Body of pancreas (tissue), 4 donors: Measurements from ENCODE around the gene RPS18. TPM values are rescaled to one million over a fixed set of nuclear protein-coding genes. Genes with fewer than 3 reads are reported as not detected.
"Not testable (repeated sequence)": the region's sequence is repeated elsewhere in the genome, so short reads cannot be mapped to it uniquely, and the experiment has no call there.

Experiments used
- ATAC-seq: fragments of 150-250 bp; one replicate; pipeline ENCODE4 v1.9.1; 2016
- DNase-seq, 4 donors: peaks; one replicate each; pipeline ENCODE4 v3.0.0-alpha.2; 2019
- H3K27ac ChIP-seq, 4 donors: fragments of 200-600 bp; sonication (generic); 1 replicate in 3 of 4; 2 replicates in 1 of 4; pipeline versions ENCODE4 v1.5.1 to v1.6.1; 2016 to 2019; ENCODE audit warnings: mild to moderate bottlenecking in 1 of 4, mixed read lengths in 1 of 4, moderate library complexity in 1 of 4
- H3K27me3 ChIP-seq, 2 donors: fragments of 200-600 bp; sonication (generic); one replicate each; pipeline ENCODE4 v1.6.0; 2016; ENCODE audit warnings: mild to moderate bottlenecking in 1 of 2
- H3K36me3 ChIP-seq, 2 donors: fragments of 200-600 bp; sonication (generic); replicated peaks in 1 of 2; 2 replicates each; pipeline ENCODE4 v1.5.1; 2016; ENCODE audit warnings: low read depth in 2 of 2; ENCODE audit not compliant: insufficient read depth in 1 of 2
- H3K4me1 ChIP-seq: fragments of 200-600 bp; sonication (generic); one replicate; pipeline ENCODE4 v1.6.0; 2016
- H3K4me3 ChIP-seq, 2 donors: fragments of 200-600 bp; sonication (generic); 1 replicate in 1 of 2; 2 replicates in 1 of 2; pipeline ENCODE4 v1.5.1; 2016 to 2019
- H3K9me3 ChIP-seq, 3 donors: fragments of 200-600 bp; sonication (generic); 1 replicate in 2 of 3; 2 replicates in 1 of 3; pipeline ENCODE4 v1.5.1; 2016
- POLR2A ChIP-seq, 3 donors: fragments of 450-650 bp; IDR thresholded peaks; one replicate each; pipeline ENCODE4 v1.6.1; 2016; ENCODE audit warnings: antibody characterized with exemption in 3 of 3, mild to moderate bottlenecking in 2 of 3
- WGBS, 2 donors: methylation state at CpG; one replicate each; pipeline ENCODE4 v1.1.5; 2017; 5-methylcytosine and 5-hydroxymethylcytosine counted together
- intact Hi-C: fragments of 100-400 bp; cut with DNase I; formaldehyde crosslinking; loops from one replicate; pipeline ENCODE4 v1.15.1; 2023
- total RNA-seq, 2 donors: library from RNA; depleted of rRNA; stranded (reverse); fragments of >200 nt; gene quantifications; one replicate each; pipeline ENCODE4 v1.1.0, GENCODE V29; 2016
- TF ChIP-seq, protein P1 (sequence below), 7 experiments: fragments of 450-650 bp in 4 of 7; fragments of 200-600 bp in 3 of 7; sonication (generic) in 3 of 7; IDR thresholded peaks; one replicate each; pipeline ENCODE4 v1.5.1; 2016 to 2019; ENCODE audit warnings: antibody characterized with exemption in 7 of 7

RPS18 gene
- total RNA-seq, result 1,000 to 10,000 TPM in 1 of 2 donors, 100 to 1,000 TPM in 1; 772 to 1,608 TPM

DNA sequence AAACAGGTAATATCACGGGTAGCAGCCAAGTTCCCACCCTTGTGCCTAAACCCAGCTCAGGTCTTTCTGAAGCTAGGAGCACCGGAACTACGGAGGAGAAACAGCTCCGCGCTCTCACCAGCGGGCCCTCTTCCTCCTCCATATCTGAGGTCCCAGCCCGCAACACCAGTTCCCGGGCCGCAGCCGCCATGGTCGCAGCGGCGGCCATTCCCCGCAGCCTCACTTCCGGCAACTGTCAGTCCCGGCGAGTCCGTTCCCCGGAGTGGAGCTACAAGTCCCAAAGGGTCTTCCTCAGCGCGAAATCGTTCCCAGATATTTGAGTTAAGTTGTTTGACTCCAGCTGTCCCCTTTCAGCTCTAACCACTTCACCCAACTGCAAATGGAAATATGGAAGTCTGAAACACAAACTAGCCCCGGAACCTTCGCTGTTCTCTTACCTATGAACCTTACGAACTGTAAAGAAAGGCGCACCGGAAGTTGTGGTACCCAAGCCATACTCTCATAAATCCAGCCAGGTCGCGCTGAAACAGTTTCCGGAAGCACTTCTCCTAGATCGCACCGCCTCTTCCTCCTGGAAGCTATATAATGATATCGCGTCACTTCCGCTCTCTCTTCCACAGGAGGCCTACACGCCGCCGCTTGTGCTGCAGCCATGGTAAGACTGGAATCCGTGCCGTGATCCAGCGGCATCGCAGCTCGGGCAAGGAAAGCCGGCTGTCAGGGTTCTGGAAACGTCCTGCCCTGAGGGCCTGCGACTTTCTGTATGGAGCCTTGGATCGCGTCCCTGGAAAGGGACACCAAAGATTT, at the start of gene RPS18, which contains the start of gene VPS52:
Gene RPS18, plus strand, starts transcription at position 608 of the 807 bp plus-strand sequence. Its CDS starts 45 bp downstream, at position 653.
Gene VPS52, minus strand, starts transcription at position 409 of the 807 bp plus-strand sequence. Its CDS starts 201 bp downstream, at position 208.
- Histone ChIP-seq H3K4me1 (peaks cover 57% of the 10 kb centered on the region), H3K4me3 (peak within 1 kb of the TSS; percentile 38 to 76), H3K27ac (peak within 1 kb of the TSS; percentile 79 to 95 (median 87)), H3K36me3 (peaks cover 0 to 31% of the 10 kb centered on the region in 2 donors), H3K27me3 (no peaks in the 10 kb centered on the region), H3K9me3 (no peaks in the 10 kb centered on the region)
- 0 to 1% methylated on average over 26 to 48 of the region's 48 CpGs for WGBS, 2 donors
- TF ChIP-seq, protein P1, sequence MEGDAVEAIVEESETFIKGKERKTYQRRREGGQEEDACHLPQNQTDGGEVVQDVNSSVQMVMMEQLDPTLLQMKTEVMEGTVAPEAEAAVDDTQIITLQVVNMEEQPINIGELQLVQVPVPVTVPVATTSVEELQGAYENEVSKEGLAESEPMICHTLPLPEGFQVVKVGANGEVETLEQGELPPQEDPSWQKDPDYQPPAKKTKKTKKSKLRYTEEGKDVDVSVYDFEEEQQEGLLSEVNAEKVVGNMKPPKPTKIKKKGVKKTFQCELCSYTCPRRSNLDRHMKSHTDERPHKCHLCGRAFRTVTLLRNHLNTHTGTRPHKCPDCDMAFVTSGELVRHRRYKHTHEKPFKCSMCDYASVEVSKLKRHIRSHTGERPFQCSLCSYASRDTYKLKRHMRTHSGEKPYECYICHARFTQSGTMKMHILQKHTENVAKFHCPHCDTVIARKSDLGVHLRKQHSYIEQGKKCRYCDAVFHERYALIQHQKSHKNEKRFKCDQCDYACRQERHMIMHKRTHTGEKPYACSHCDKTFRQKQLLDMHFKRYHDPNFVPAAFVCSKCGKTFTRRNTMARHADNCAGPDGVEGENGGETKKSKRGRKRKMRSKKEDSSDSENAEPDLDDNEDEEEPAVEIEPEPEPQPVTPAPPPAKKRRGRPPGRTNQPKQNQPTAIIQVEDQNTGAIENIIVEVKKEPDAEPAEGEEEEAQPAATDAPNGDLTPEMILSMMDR (IDR thresholded peaks at IDR 0.05), result peak in 2 of 7 experiments; percentile 6 to 9
- peak; percentile 74 to 97 (median 97) for TF ChIP-seq POLR2A (IDR thresholded peaks at IDR 0.05)
- ATAC-seq (peak; percentile 97), DNase-seq (peak; percentile 94 to 99 (median 98))
- intact Hi-C loops, result no loop called here

DNA sequence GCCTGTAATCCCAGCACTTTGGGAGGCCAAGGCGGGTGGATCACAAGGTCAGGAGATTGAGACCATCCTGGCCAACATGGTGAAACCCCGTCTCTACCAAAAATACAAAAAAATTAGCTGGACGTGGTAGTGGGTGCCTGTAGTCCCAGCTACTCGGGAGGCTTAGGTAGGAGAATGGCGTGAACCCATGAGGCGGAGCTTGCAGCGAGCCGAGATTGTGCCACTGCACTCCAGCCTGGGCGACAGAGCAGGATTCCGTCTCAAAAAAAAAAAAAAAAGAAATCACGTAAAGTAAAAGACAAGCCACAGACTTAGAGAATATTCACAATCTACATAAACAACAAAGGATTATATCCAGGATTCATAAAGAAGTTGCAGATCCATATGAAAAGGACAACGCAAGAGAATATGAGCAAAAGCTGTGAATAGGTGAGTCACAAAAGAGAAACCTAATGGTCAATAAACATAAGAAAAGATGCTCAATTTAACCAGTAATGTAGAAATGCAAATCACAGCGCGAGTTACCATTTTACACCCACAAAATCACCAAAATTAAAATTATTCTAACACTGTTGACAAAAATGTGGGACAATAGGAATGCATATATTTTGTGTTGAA, 45.3 kb upstream of the RPS18 start:
- H3K27ac ChIP-seq, H3K4me1 ChIP-seq, DNase-seq, H3K36me3 ChIP-seq, H3K4me3 ChIP-seq, intact Hi-C loops, H3K9me3 ChIP-seq, H3K27me3 ChIP-seq, ATAC-seq: not testable (repeated sequence)
- 39 to 49% methylated on average over 14 of the region's 14 CpGs for WGBS, 2 donors

DNA sequence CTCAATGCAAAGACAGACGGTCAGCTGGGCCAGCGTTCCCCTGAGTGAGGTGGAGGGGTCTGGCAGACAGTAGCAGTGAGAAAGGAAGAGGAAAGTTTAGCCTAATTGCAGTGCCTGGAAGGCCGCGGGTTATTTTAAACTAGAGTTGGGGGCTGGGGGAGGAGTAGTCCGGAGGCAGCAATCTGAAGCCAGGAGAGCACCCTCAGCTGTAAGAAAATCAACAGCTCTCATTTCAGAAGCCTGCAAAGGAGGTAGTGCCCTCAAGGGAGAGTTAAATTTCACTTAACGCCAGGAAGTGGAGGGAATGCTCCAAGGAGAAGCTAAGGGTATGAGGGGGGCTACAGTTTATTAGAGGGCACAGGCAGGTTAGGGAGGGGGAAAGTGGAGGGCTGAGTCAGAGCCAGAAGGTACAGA, 36.6 kb upstream of the RPS18 start:
- DNase-seq, result no peak
- TF ChIP-seq POLR2A (IDR thresholded peaks at IDR 0.05), result no peak
- TF ChIP-seq, protein P1 (IDR thresholded peaks at IDR 0.05), result no peak
- no peak for ATAC-seq
- intact Hi-C loops, result no loop called here
- Histone ChIP-seq H3K9me3 (no peaks in the 10 kb centered on the region), H3K27me3 (no peaks in the 10 kb centered on the region), H3K36me3 (no peaks in the 10 kb centered on the region), H3K4me3 (no peak overlapping the region), H3K27ac (no peak overlapping the region), H3K4me1 (no peaks in the 10 kb centered on the region)
- WGBS, 2 donors, result 22 to 29% methylated on average over 6 of the region's 6 CpGs

DNA sequence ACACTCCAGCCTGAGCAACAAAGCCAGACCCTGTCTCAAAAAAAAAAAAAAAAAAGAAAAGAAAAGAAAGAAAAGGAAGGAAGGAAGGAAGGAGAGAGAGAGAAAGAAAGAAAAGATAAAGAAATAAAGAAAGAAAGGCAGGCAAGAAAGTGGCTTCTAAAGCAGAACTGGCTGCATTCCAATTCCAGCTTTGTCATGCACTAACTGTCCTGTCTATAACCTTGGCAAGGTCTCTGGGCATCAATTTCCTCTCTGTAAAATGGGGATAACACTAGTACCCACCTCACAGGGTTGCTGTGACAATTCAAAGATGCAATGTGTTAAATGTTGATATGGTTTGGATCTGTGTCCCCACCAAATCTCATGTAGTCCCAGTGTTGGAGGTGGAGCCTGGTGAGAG, 35.5 kb upstream of the RPS18 start:
- Histone ChIP-seq H3K4me3 (no peak overlapping the region), H3K27ac (no peak overlapping the region), H3K36me3 (no peaks in the 10 kb centered on the region), H3K9me3 (no peaks in the 10 kb centered on the region), H3K4me1 (no peaks in the 10 kb centered on the region), H3K27me3 (no peaks in the 10 kb centered on the region)
- intact Hi-C loops, result no loop called here
- DNase-seq, result no peak
- ATAC-seq, result no peak
- TF ChIP-seq, protein P1 (IDR thresholded peaks at IDR 0.05), result no peak
- TF ChIP-seq POLR2A (IDR thresholded peaks at IDR 0.05), result no peak

DNA sequence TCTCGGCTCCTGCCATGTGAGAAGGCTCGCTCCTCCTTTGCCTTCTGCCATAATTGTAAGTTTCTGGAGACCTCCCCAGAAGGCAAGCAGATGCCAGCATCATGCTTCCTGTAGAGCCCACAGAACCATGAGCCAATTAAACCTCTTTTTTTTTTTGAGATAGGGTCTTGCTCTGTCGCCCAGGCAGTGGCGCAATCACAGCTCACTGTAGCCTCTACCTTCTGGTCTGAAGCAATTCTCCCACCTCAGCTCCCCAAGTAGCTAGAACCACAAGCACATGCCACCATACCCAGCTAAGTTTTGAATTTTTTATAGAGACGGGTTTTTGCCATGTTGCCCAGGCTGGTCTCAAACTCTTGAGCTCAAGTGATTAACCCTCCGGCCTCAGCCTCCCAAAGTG, 35.0 kb upstream of the RPS18 start:
- intact Hi-C loops, result no loop called here
- no peak for DNase-seq
- Histone ChIP-seq H3K27ac (no peak overlapping the region), H3K9me3 (no peaks in the 10 kb centered on the region), H3K36me3 (no peaks in the 10 kb centered on the region), H3K4me3 (no peak overlapping the region), H3K4me1 (no peaks in the 10 kb centered on the region), H3K27me3 (no peaks in the 10 kb centered on the region)
- TF ChIP-seq, protein P1 (IDR thresholded peaks at IDR 0.05), result no peak
- WGBS, 2 donors, result 78 to 90% methylated on average over 6 of the region's 6 CpGs
- no peak for ATAC-seq
